Rectal smooth muscle tissue (tissue), 1 donor: ENCODE data around the gene OSBPL6.
"Not testable (repeated sequence)": the region's sequence is repeated elsewhere in the genome, so short reads cannot be mapped to it uniquely, and the experiment has no call there.

Source experiments
- H3K27ac ChIP-seq: one replicate; pipeline ENCODE4 v1.7.0; 2013; ENCODE audit warnings: low read depth, low read length, inconsistent platforms
- H3K27me3 ChIP-seq: one replicate; pipeline ENCODE4 v1.7.0; 2013; ENCODE audit warnings: low read length; ENCODE audit not compliant: control insufficient read depth, insufficient read depth
- H3K36me3 ChIP-seq: one replicate; pipeline ENCODE4 v1.7.0; 2013; ENCODE audit warnings: low read length; ENCODE audit not compliant: control insufficient read depth, insufficient read depth
- H3K4me1 ChIP-seq: one replicate; pipeline ENCODE4 v1.7.0; 2013; ENCODE audit warnings: low read length; ENCODE audit not compliant: control insufficient read depth, insufficient read depth
- H3K4me3 ChIP-seq: one replicate; pipeline ENCODE4 v1.7.0; 2013; ENCODE audit warnings: low read length
- H3K9ac ChIP-seq: one replicate; pipeline ENCODE4 v1.7.0; 2013; ENCODE audit warnings: low read length

Gene OSBPL6

GRCh38 chr2:178193823-178194599, at the start of gene OSBPL6:
TSS of gene OSBPL6 (plus strand) at chr2:178194512. CDS start at chr2:178306185, 111,673 bp downstream.
- Histone ChIP-seq H3K27me3 (no peaks in the 10 kb centered on the region), H3K4me1 (no peaks in the 10 kb centered on the region), H3K36me3 (no peaks in the 10 kb centered on the region), H3K4me3 (peak within 1 kb of the TSS; percentile 78), H3K27ac (peak within 1 kb of the TSS; percentile 84), H3K9ac (peak within 1 kb of the TSS; percentile 13)

DNA sequence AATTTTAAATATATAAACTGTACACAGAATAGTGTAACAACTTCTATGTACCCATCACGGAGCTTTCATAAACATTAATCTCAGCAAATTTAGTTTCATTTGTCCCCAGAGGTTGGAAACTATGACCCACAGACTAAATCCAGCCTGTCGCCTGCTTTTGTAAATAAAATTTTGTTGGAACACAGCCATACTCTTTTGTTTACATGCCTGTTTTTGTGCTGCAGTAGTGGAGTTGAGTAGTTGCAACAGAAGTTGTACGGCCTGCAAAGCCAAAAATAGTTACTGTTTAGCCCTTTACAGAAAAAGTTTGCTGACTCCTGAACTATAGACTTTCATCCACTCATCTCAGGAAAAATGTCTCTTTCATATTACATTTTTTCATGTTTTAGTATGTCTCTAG, 42.3 kb upstream of the OSBPL6 start:
- H3K4me3 ChIP-seq: no peak overlapping the region
- H3K36me3 ChIP-seq: no peaks in the 10 kb centered on the region
- H3K4me1 ChIP-seq: no peaks in the 10 kb centered on the region
- H3K27ac ChIP-seq: no peak overlapping the region
- H3K9ac ChIP-seq: no peak overlapping the region
- H3K27me3 ChIP-seq: no peaks in the 10 kb centered on the region

GRCh38 chr2:178152542-178152941, 41.8 kb upstream of the OSBPL6 start:
- Histone ChIP-seq H3K4me3 (no peak overlapping the region), H3K9ac (no peak overlapping the region), H3K4me1 (no peaks in the 10 kb centered on the region), H3K27ac (no peak overlapping the region), H3K36me3 (no peaks in the 10 kb centered on the region), H3K27me3 (no peaks in the 10 kb centered on the region)

- H3K4me3 ChIP-seq: no peak overlapping the region
- no peak overlapping the region for H3K27ac ChIP-seq
- H3K9ac ChIP-seq: no peak overlapping the region
- H3K36me3 ChIP-seq: no peaks in the 10 kb centered on the region
- no peaks in the 10 kb centered on the region for H3K4me1 ChIP-seq
- H3K27me3 ChIP-seq: no peaks in the 10 kb centered on the region
These were observed 41.3 kb upstream of the OSBPL6 start for GRCh38 chr2:178152977-178153376.

DNA sequence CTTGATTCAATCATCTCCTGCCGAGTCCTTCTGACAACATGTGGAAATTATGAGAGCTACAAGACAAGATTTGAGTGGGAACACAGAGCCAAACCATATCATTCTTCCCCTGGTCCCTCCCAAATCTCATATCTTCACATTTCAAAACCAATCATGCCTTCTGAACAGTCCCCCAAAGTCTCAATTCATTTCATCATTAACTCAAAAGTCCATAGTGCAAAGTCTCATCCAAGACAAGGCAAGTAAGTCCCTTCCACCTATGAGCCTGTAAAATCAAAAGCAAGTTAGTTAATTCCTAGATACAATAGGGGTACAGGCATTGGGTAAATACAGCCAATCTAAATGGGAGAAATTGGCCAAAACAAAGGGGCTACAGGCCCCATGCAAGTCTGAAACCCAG, 40.4 kb upstream of the OSBPL6 start:
- not testable (repeated sequence) for H3K9ac ChIP-seq, H3K36me3 ChIP-seq, H3K4me3 ChIP-seq, H3K27ac ChIP-seq, H3K4me1 ChIP-seq, H3K27me3 ChIP-seq

DNA sequence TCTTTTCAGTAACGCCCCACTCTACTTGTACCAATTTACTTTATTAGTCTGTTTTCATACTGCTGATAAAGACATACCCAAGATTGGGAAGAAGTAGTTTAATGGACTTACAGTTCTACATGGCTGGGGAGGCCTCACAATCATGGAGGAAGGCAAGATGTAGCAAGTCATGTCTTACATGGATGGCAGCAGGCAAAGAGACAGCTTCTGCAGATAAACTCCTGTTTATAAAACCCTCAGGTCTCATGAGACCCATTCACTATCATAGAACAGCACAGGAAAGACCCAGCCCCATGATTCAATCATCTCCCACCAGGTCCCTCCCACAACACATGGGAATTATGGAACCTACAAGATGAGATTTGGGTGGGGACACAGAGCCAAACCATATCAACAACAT, 38.8 kb upstream of the OSBPL6 start:
- no peak overlapping the region for H3K27ac ChIP-seq
- H3K36me3 ChIP-seq: no peaks in the 10 kb centered on the region
- no peak overlapping the region for H3K9ac ChIP-seq
- H3K4me3 ChIP-seq: no peak overlapping the region
- no peaks in the 10 kb centered on the region for H3K4me1 ChIP-seq
- no peaks in the 10 kb centered on the region for H3K27me3 ChIP-seq

GRCh38 chr2:178157574-178157973, 36.7 kb upstream of the OSBPL6 start:
- Histone ChIP-seq H3K4me3 (no peak overlapping the region), H3K27ac (no peak overlapping the region), H3K4me1 (no peaks in the 10 kb centered on the region), H3K27me3 (no peaks in the 10 kb centered on the region), H3K36me3 (no peaks in the 10 kb centered on the region), H3K9ac (no peak overlapping the region)

DNA sequence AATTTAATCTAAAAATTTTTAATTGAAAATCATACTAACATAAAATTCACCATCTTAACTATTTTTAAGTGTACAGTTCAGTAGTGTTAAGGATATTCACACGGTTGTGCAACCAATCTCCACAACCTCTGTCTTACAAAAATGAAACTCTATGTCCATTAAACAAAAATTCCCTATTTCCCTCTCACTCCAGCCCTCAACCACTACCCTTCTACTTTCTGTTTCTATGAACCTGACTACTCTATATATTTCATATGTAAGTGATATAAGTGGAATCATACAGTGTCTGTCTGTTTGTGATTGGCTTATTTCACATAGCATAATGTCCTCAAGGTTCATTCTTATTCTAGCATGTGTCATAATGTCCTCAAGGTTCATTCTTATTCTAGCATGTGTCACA, 34.3 kb upstream of the OSBPL6 start:
- H3K4me1 ChIP-seq: no peaks in the 10 kb centered on the region
- H3K36me3 ChIP-seq: no peaks in the 10 kb centered on the region
- H3K27ac ChIP-seq: no peak overlapping the region
- no peak overlapping the region for H3K4me3 ChIP-seq
- H3K9ac ChIP-seq: no peak overlapping the region
- no peaks in the 10 kb centered on the region for H3K27me3 ChIP-seq

DNA sequence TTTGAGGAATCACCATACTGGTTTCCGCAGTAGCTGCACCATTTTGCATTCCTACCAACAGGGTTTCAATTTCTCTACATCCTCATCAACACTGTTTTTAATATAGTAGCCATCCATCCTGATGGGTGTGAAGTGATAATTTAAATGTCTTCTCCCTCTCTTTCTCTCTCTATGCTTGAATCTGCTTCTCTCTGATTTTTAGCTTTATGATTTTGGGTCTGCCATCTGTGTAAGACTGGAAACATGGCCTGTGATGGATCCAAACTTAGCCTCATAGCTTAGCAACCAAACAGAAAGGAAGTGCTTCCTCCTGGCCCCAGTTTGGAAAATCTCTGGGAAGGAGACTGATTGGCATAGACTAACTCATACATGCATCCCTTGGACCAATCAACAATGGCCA, 33.7 kb upstream of the OSBPL6 start:
- no peaks in the 10 kb centered on the region for H3K27me3 ChIP-seq
- no peak overlapping the region for H3K27ac ChIP-seq

DNA sequence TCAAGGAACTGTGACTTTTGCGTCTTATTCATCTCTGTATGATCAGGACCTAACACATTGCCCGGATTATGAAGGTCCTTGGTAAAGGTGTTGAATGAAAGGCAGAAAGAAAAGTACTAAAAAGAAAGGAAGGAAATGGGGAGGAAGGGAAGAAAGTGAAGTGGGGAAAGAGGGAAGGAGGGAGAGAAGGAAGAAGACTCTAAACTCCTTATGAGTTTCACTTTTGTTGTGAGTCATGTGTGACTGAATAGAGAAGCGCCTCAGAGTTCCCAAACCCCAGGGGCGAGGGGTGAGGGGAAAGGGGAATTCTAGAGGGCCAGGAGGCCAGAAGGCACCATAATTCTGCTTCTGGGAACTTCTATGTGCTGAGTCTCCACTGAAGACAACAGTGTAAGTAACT, 30.9 kb upstream of the OSBPL6 start:
- Histone ChIP-seq H3K27ac (no peak overlapping the region), H3K9ac (no peak overlapping the region), H3K36me3 (no peaks in the 10 kb centered on the region), H3K4me3 (no peak overlapping the region), H3K27me3 (no peaks in the 10 kb centered on the region), H3K4me1 (no peaks in the 10 kb centered on the region)

More for the DNA sequence above, 33.7 kb upstream of the OSBPL6 start:
- Histone ChIP-seq H3K4me3 (no peak overlapping the region), H3K36me3 (no peaks in the 10 kb centered on the region), H3K4me1 (no peaks in the 10 kb centered on the region), H3K9ac (no peak overlapping the region)

GRCh38 chr2:178163911-178164310, 30.4 kb upstream of the OSBPL6 start:
- H3K4me1 ChIP-seq: no peaks in the 10 kb centered on the region
- no peak overlapping the region for H3K27ac ChIP-seq
- no peaks in the 10 kb centered on the region for H3K27me3 ChIP-seq
- no peak overlapping the region for H3K9ac ChIP-seq
- H3K36me3 ChIP-seq: no peaks in the 10 kb centered on the region
- no peak overlapping the region for H3K4me3 ChIP-seq

GRCh38 chr2:178173657-178174056, 20.7 kb upstream of the OSBPL6 start:
- H3K4me3 ChIP-seq: no peak overlapping the region
- H3K36me3 ChIP-seq: no peaks in the 10 kb centered on the region
- H3K4me1 ChIP-seq: no peaks in the 10 kb centered on the region
- no peak overlapping the region for H3K27ac ChIP-seq
- no peak overlapping the region for H3K9ac ChIP-seq
- no peaks in the 10 kb centered on the region for H3K27me3 ChIP-seq

- Histone ChIP-seq H3K27me3 (no peaks in the 10 kb centered on the region), H3K27ac (no peak overlapping the region), H3K4me1 (no peaks in the 10 kb centered on the region), H3K4me3 (no peak overlapping the region), H3K9ac (no peak overlapping the region), H3K36me3 (no peaks in the 10 kb centered on the region)
These were observed 17.1 kb upstream of the OSBPL6 start for GRCh38 chr2:178177066-178177679.
